ENCODE data around the gene RPH3AL. TPM values are rescaled to one million over a fixed set of nuclear protein-coding genes. Genes with fewer than 3 reads are reported as not detected.

RPH3AL gene
- total RNA-seq, 1 experiment from 2014 or later: 3.0 TPM

- Histone ChIP-seq H3K56ac (ENCODE audit: insufficient read length, low read depth, low read length) (no peak overlapping the region), H3K27ac (ENCODE audit: insufficient read length, low read depth, low read length) (no peak overlapping the region), H4K91ac (ENCODE audit: insufficient read length, low read depth, low read length) (no peak overlapping the region), H3K4ac (ENCODE audit: low read depth, low read length) (no peak overlapping the region), H2BK120ac (ENCODE audit: low read depth, low read length, poor library complexity, severe bottlenecking) (no peak overlapping the region), H2BK5ac (ENCODE audit: insufficient read length, low read length) (no peak overlapping the region), H3K79me1 (ENCODE audit: insufficient read depth, low read depth, low read length, poor library complexity, severe bottlenecking) (no peaks in the 10 kb centered on the region), H3K4me1 (ENCODE audit: insufficient read depth, low read length) (no peaks in the 10 kb centered on the region), H2BK20ac (ENCODE audit: low read depth, low read length, poor library complexity, severe bottlenecking) (no peak overlapping the region), H2AK5ac (ENCODE audit: insufficient read length, low read length) (no peak overlapping the region), H3K9me3 (ENCODE audit: control insufficient read depth, low read depth, low read length) (no peaks in the 10 kb centered on the region), H3K79me2 (ENCODE audit: insufficient read depth, low read length) (no peaks in the 10 kb centered on the region), H3K9ac (ENCODE audit: extremely low read depth, insufficient read length, low read length) (no peak overlapping the region), H2BK12ac (ENCODE audit: insufficient read length, low read depth, low read length) (no peak overlapping the region), H3K23ac (ENCODE audit: insufficient read length, low read depth, low read length) (no peak overlapping the region), H3T11ph (ENCODE audit: low read length) (no peak overlapping the region), H3K27me3 (ENCODE audit: insufficient read depth, low read length) (no peaks in the 10 kb centered on the region), H3K18ac (ENCODE audit: insufficient read length, low read depth, low read length) (no peak overlapping the region), H4K8ac (replicated peaks; ENCODE audit: insufficient read length, low read depth, low read length) (no peak overlapping the region), H2AFZ (ENCODE audit: low read length) (no peak overlapping the region), H4K20me1 (ENCODE audit: control insufficient read depth, insufficient read depth, insufficient read length) (no peaks in the 10 kb centered on the region), H3K23me2 (ENCODE audit: insufficient read length, low read depth, low read length, poor library complexity, severe bottlenecking) (no peaks in the 10 kb centered on the region), H3K14ac (ENCODE audit: insufficient read depth, low read length) (no peak overlapping the region), H4K5ac (ENCODE audit: insufficient read length, low read depth, low read length) (no peak overlapping the region), H3K4me2 (ENCODE audit: insufficient read depth, insufficient read length, low read length) (no peak overlapping the region), H2BK15ac (ENCODE audit: low read depth, low read length) (no peak overlapping the region)
- Mint-ChIP-seq H3K9me3 (no peaks in the 10 kb centered on the region; a peak in 1 of 5 replicates), H3K4me1 (peaks cover 0 to 14% of the 10 kb centered on the region in 2 experiments; a peak in 2 of 4 replicates), H3K27ac (no peak overlapping the region), H3K36me3 (ENCODE audit: insufficient read depth in 1 of 3, low read depth in 3 of 3) (no peaks in the 10 kb centered on the region; a peak in 1 of 7 replicates), H3K4me3 (no peak overlapping the region; a peak in 1 of 5 replicates), H3K27me3 (ENCODE audit: low read depth) (peaks cover 2% of the 10 kb centered on the region)
- no CpG with 5 or more reads among the region's 15 CpGs for WGBS (ENCODE audit: extremely low coverage, insufficient read length, low lambda C conversion rate)
- no peak for TF ChIP-seq CTCF (conservative IDR thresholded peaks at IDR 0.05)
- no peak for DNase-seq
Measured at GRCh38 chr17:227078-227945, 125.3 kb downstream of the RPH3AL start.

All from H9 (cell line).